AG04450 (cell line): ENCODE data around the gene CIT. TPM values are rescaled to one million over a fixed set of nuclear protein-coding genes. Genes with fewer than 3 reads are reported as not detected.

Experiments
- CTCF ChIA-PET: fragments of 300-600, 350-600 bp; formaldehyde crosslinking; extraction: SDS; loops from one replicate; lab custom pipeline; 2022; ENCODE audit warnings: antibody characterized with exemption, inconsistent platforms; lab: Charles Lee
- POLR2A ChIA-PET: fragments of 350-600 bp; formaldehyde crosslinking; extraction: SDS; loops from one replicate; lab custom pipeline; 2021; ENCODE audit warnings: antibody characterized with exemption, inconsistent platforms; lab: Yijun Ruan, JAX
- DNase-seq: peaks from one replicate; pipeline ENCODE4 v3.0.0-alpha.2; 2011; ENCODE audit warnings: low read depth, low spot score
- H3K27ac ChIP-seq: one replicate; pipeline ENCODE4 v1.5.1; 2012; ENCODE audit warnings: low read depth, low read length, control low read depth
- H3K27me3 ChIP-seq: one replicate; pipeline ENCODE4 v1.6.0; 2012; ENCODE audit warnings: low read length; ENCODE audit not compliant: control insufficient read depth, insufficient read depth
- H3K4me3 ChIP-seq: 2 replicates; pipeline ENCODE4 v1.5.1; 2011; ENCODE audit warnings: mild to moderate bottlenecking, low read depth, low read length, control low read depth
- H3K9me3 ChIP-seq: 2 replicates; pipeline ENCODE4 v1.5.1; 2012; ENCODE audit warnings: low read length; ENCODE audit not compliant: control insufficient read depth, insufficient read depth
- polyA plus RNA-seq: library from polyadenylated mRNA; depleted of rRNA; stranded (reverse); fragments of >200 nt; gene quantifications from 2 replicates; pipeline ENCODE4 v1.2.3, GENCODE V29; 2011
- TF ChIP-seq, protein P1 (sequence below): IDR thresholded peaks from 2 replicates; pipeline ENCODE4 v1.5.1; 2011; ENCODE audit warnings: low read depth, low read length, control low read depth, inconsistent platforms

Gene CIT
- polyA plus RNA-seq, 1 experiment = 6.0 TPM

DNA sequence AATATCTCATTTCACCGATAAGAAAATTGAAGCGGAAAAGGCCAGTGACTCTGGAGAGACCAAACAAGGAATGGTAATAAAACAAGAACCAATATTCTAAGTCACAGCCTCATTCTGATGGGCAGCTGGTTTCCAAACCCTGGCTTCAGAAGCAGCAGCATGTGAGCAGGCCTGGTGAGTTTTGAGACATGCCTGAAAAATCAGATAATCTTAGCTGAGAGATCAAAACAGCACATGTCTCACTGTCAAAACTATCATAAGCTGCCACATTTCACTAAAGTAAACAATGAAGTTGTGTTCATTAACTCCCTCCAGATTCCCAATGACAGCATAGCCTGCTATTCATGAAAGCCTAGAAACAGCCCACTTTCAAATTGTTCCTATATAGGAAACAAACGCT lies 36.5 kb downstream of the CIT start:
- CTCF ChIA-PET = interaction anchor here (2.2 kb wide), 1 partner anchor 59 kb away, joined by 10 read pairs; no protein-coding TSS in a partner anchor
- no peak for DNase-seq

DNA sequence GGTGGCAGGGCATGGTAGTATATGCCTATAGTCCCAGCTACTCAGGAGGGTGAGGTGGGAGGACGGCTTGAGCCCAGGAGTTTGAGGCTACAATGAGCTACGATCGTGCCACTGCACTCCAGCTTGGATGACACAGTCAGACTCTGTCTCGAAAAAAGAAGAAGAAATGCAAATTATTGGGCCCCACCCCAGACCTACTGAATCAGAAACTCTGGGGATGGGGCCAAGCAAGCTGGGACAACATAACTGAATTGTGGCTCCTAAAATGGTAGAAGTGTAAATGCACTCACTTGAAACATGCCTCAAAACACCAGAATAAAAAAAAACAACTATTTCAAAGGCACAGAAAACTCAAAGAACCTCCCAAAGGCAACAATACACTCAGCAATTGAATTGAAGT lies 37.0 kb downstream of the CIT start:
- ChIA-PET CTCF (interaction anchor here (0.9 to 2.2 kb wide), 2 partner anchors 12 to 59 kb away, joined by 3 to 10 read pairs; no protein-coding TSS in a partner anchor), POLR2A (no interaction called here)
- no peaks in the 10 kb centered on the region for H3K27me3 ChIP-seq
- H3K27ac ChIP-seq = no peak overlapping the region
- TF ChIP-seq, protein P1, sequence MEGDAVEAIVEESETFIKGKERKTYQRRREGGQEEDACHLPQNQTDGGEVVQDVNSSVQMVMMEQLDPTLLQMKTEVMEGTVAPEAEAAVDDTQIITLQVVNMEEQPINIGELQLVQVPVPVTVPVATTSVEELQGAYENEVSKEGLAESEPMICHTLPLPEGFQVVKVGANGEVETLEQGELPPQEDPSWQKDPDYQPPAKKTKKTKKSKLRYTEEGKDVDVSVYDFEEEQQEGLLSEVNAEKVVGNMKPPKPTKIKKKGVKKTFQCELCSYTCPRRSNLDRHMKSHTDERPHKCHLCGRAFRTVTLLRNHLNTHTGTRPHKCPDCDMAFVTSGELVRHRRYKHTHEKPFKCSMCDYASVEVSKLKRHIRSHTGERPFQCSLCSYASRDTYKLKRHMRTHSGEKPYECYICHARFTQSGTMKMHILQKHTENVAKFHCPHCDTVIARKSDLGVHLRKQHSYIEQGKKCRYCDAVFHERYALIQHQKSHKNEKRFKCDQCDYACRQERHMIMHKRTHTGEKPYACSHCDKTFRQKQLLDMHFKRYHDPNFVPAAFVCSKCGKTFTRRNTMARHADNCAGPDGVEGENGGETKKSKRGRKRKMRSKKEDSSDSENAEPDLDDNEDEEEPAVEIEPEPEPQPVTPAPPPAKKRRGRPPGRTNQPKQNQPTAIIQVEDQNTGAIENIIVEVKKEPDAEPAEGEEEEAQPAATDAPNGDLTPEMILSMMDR = no peak
- no peaks in the 10 kb centered on the region for H3K9me3 ChIP-seq
- no peak overlapping the region for H3K4me3 ChIP-seq
- DNase-seq = no peak

More for the DNA sequence above, 36.5 kb downstream of the CIT start:
- no peaks in the 10 kb centered on the region for H3K9me3 ChIP-seq
- H3K27ac ChIP-seq = no peak overlapping the region
- TF ChIP-seq, protein P1 = no peak
- POLR2A ChIA-PET = interaction anchor here (0.7 kb wide), 1 partner anchor 12 kb away, joined by 3 read pairs; no protein-coding TSS in a partner anchor
- H3K27me3 ChIP-seq = no peaks in the 10 kb centered on the region
- H3K4me3 ChIP-seq = no peak overlapping the region

DNA sequence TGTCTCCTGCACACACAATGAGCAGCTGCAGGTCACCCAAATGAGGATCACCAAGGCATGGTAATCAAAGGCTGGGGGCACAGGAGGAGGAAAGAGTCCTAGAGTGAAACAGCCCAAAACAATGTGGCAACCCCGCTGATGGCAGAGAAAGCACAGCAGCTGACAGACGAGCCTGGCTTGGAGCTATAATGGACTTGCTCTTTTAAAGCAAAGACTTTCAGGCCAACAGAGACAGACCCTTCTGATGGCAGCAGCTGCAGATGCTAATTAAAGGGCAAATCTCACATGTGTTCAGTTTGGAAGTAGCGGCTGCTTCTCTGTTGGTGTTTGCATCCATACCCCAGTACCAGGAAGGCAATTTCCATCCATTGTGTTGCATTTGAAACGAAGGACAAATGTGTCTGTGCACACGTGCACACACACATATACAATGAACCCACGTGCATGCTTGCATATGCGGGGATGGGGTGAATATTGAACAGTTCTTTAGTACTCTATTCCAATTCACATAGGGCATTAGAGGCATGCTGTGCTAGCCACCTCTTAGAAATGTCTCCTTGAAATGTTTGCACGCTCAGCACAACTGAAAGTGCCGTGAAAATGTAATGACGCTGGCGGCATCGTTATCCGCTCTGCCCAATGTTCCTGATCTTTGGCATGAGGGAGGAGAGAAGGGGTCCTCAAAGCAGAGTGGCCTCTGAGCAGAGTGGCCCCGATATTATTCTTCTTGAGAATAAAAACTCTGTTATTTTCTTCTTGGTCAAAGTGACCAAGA lies 38.1 kb downstream of the CIT start:
- ChIA-PET POLR2A (no interaction called here), CTCF (interaction anchor here (0.9 to 2.2 kb wide), 2 partner anchors 13 to 58 kb away, joined by 3 to 10 read pairs; no protein-coding TSS in a partner anchor)
- no peak for DNase-seq
- TF ChIP-seq, protein P1 = no peak
- no peak overlapping the region for H3K27ac ChIP-seq
- H3K4me3 ChIP-seq = no peak overlapping the region
- no peaks in the 10 kb centered on the region for H3K27me3 ChIP-seq
- no peaks in the 10 kb centered on the region for H3K9me3 ChIP-seq

DNA sequence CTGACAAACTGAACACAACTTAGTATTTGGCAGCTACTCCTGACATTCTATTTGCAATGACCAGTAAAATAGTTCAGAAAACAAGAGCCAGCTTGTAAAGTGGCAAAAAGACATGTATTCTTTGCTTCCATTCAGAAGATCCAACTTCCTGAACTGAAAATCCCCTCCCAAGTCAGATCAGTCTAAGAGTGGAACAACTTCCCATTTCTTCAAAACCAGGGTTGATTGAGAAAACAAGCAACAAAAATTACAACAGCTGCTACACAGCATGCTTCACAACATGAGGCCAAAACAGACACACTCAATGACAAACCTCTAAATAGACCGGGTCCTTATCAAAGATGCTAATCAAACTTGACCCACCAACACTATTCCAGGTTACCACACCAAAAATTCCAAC lies 40.3 kb downstream of the CIT start:
- POLR2A ChIA-PET = no interaction called here
- Histone ChIP-seq H3K27me3 (no peaks in the 10 kb centered on the region), H3K9me3 (no peaks in the 10 kb centered on the region), H3K27ac (no peak overlapping the region), H3K4me3 (no peak overlapping the region)
- no peak for DNase-seq
- CTCF ChIA-PET = no interaction called here
- TF ChIP-seq, protein P1 = no peak

DNA sequence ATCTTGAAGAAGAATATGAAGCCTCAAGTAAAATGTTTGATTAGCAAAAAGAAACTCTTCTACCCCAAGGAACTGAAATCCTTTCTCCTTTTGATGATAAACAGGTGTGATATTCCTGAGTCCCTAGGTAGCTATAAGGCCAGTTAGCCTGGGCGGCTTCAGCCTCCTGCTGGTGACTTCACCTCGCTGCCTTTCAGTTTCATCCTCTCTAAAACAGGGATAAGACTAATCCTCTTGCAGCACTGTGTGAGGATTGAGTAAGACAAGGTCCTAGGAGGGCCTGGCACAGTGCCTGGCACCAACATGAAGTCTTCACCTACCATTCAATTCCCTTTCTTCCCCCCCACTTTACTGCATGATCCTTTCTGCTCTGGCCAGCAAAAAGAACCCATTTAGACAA lies 42.1 kb downstream of the CIT start:
- ChIA-PET CTCF (interaction anchor here (0.9 to 1.1 kb wide), 2 partner anchors 19 to 55 kb away, joined by 3 to 4 read pairs; no protein-coding TSS in a partner anchor), POLR2A (no interaction called here)
- H3K9me3 ChIP-seq = no peaks in the 10 kb centered on the region
- H3K4me3 ChIP-seq = no peak overlapping the region
- no peaks in the 10 kb centered on the region for H3K27me3 ChIP-seq
- no peak for DNase-seq
- TF ChIP-seq, protein P1 = peak; percentile 33; the same call in 1 of the 2 replicates
- no peak overlapping the region for H3K27ac ChIP-seq
